ENCODE results near the gene PBX2. TPM values are rescaled to one million over a fixed set of nuclear protein-coding genes. Genes with fewer than 3 reads are reported as not detected.

PBX2 gene
- total and polyA plus RNA-seq, 12 donors = 25.6 to 55.4 (median 44.1) TPM

DNA sequence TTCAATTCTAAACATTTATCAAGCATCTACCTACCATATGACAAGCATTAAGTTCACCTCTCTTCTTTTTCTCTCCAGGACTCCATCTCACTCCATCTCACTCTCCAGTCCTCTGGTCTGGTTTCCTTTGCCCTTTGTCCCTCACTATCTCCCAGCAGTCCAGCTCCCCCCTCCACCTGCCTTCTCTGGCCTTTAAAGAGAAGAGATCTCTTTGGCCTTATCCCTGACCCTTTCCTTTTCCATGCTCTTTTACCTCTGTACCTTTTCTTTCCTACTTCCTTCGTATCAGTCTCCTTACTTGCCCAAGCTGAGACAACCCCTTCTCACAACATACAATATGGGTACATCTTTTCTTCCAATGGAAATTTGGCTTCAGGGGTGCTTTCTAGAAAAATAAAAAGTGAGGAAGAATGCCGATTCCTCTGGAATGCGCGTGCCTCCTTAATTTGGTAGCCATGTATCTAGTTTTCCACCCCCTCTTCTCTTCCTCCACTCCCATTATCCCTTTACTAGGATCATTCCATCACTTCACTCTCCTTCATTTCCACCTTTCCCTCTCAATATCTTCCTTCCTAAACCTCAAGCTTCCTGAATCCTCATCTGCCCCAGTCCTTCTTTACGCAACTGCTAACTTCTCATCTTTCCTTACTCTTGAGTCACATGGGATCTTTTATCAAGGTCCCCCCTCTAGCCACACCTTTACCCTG is 13.4 kb downstream of the PBX2 start:
- no peaks in the 10 kb centered on the region for H3K27me3 ChIP-seq
- DNase-seq = no peak
- H3K4me1 ChIP-seq = peaks cover 8 to 74% (median 46%) of the 10 kb centered on the region in 9 donors
- no peak for ATAC-seq
- H3K27ac ChIP-seq = peak overlapping the region; percentile 93 to 98 (median 94)
- intact Hi-C loops (cut with DNase I) = loop anchor here in 6 of 10 donors (1.0 to 10.0 kb wide), 5 partner anchors 22 to 1028 kb away; partner anchors contain the start of genes ATF6B (in 4 of the 6), PPT2 (in 2 of the 6), HSD17B8 (in 1 of the 6) and RING1 (in 1 of the 6)
- 17 to 31% methylated on average over 5 of the region's 5 CpGs for WGBS, 2 donors
- TF ChIP-seq, protein P1, sequence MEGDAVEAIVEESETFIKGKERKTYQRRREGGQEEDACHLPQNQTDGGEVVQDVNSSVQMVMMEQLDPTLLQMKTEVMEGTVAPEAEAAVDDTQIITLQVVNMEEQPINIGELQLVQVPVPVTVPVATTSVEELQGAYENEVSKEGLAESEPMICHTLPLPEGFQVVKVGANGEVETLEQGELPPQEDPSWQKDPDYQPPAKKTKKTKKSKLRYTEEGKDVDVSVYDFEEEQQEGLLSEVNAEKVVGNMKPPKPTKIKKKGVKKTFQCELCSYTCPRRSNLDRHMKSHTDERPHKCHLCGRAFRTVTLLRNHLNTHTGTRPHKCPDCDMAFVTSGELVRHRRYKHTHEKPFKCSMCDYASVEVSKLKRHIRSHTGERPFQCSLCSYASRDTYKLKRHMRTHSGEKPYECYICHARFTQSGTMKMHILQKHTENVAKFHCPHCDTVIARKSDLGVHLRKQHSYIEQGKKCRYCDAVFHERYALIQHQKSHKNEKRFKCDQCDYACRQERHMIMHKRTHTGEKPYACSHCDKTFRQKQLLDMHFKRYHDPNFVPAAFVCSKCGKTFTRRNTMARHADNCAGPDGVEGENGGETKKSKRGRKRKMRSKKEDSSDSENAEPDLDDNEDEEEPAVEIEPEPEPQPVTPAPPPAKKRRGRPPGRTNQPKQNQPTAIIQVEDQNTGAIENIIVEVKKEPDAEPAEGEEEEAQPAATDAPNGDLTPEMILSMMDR (IDR thresholded peaks at IDR 0.05) = no peak
- peaks cover 0 to 21% (median 5%) of the 10 kb centered on the region in 9 donors for H3K36me3 ChIP-seq
- no peaks in the 10 kb centered on the region for H3K9me3 ChIP-seq
- peak overlapping the region; percentile 23 to 93 (median 86) for H3K4me3 ChIP-seq

DNA sequence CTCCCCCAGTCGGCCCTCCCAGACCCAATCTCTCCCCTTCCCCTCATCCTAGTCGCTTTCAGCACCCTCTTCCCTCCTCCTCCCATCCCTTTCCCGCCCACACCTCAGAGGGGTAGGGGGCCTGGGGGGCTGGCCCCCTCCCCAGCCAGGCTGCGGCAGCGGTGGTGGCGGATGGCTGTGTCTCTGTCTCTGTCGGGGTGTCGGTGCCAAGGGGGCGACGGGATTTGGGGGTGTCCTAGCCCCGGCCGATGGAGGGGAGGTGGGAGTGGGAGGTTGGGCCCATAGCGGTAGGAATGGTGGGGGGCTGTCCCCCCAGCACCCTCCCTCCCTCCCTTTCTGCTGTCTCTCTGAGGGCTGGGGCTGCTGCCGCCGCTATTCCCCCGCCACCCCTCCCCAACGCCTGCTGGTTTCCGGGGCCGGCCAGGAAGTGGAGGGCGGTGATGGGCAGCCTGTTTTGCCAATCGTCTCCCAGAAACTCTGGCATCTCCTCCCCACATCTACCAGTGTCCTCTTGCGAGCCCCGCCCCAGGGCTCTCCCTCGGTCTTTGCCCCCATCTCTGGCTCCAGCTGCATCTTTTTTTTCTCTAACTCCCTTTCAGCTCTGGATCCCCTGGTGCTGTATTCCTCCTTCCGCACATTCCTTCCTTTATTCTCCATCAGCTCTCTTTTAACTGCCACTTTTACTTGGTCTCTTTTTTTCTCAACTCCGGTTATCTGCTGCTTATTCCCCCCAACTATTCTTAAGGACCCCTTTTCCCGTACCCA is 14.1 kb downstream of the PBX2 start, which contains the start of gene AGPAT1:
TSS of gene AGPAT1 (minus strand) at position 374 of the 765 bp plus-strand sequence. CDS start 4,588 bp downstream, outside the sequence.
- Histone ChIP-seq H3K36me3 (peaks cover 0 to 18% (median 5%) of the 10 kb centered on the region in 9 donors), H3K4me1 (peaks cover 8 to 66% (median 43%) of the 10 kb centered on the region in 9 donors), H3K9me3 (no peaks in the 10 kb centered on the region), H3K27me3 (no peaks in the 10 kb centered on the region), H3K4me3 (peak within 1 kb of the TSS; percentile 63 to 93 (median 86)), H3K27ac (peak within 1 kb of the TSS; percentile 93 to 98 (median 94))
- WGBS, 2 donors = 1% methylated on average over 20 to 27 of the region's 27 CpGs
- DNase-seq (peak; percentile 98 to 99), ATAC-seq (peak; percentile 71 to 80 (median 76))
- TF ChIP-seq, protein P1 (IDR thresholded peaks at IDR 0.05) = no peak
- intact Hi-C loops (cut with DNase I) = loop anchor here in 6 of 10 donors (1.0 to 10.0 kb wide), 5 partner anchors 21 to 1029 kb away; partner anchors contain the start of genes ATF6B (in 4 of the 6), PPT2 (in 2 of the 6), HSD17B8 (in 1 of the 6) and RING1 (in 1 of the 6)

DNA sequence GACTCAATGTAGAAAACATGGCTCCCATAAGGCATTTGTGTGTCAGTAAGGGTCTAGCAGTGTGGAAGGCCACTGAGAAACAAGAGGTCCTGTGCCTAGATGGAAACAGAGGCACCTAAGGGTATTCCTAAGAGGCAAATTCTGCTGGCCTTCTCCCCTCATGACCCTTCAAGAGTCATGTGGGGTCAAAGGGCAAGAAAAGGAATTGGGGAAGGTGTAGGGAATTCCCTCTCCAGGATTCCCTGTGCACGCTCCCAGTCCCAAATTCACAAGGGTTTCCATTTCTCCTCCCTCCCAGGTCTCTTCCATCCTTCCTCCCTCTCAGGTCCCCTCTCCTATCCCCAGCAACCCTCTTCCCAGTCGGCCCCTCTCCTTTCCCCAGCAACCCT is 14.7 kb downstream of the PBX2 start:
- peak overlapping the region; percentile 70 to 98 (median 94) for H3K27ac ChIP-seq
- no peak for DNase-seq
- intact Hi-C loops (cut with DNase I) = loop anchor here in 4 of 10 donors (10.0 kb wide), 2 partner anchors 51 to 1029 kb away; partner anchors contain the start of genes ATF6B (in 3 of the 4), HSD17B8 (in 1 of the 4), RING1 (in 1 of the 4) and RXRB (in 1 of the 4)
- no peak for ATAC-seq
- peaks cover 8 to 61% (median 40%) of the 10 kb centered on the region in 9 donors for H3K4me1 ChIP-seq
- H3K9me3 ChIP-seq = no peaks in the 10 kb centered on the region
- TF ChIP-seq, protein P1 (IDR thresholded peaks at IDR 0.05) = no peak
- peaks cover 0 to 19% (median 5%) of the 10 kb centered on the region in 9 donors for H3K36me3 ChIP-seq
- WGBS, 2 donors = 4 to 9% methylated on average over 2 of the region's 2 CpGs
- no peaks in the 10 kb centered on the region for H3K27me3 ChIP-seq
- H3K4me3 ChIP-seq = peak overlapping the region; percentile 63 to 93 (median 86)

DNA sequence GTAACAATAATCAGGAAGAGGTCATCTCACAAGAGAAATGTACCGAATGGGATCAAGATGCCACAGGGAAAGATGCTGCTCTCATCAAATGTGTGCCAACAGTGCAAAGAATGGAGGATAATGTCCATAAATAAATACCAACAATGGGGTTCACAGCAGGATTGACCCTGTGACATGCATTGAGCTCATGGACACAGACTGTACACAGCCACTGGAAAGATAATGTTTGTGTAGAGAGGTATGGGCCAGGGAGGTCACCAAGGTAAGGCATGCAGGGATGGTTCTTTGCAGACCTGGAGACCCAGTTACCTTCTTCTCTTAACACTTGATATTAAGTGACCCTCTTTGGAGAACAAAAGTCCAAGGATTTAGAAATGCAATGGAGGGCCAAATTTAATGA is 15.6 kb downstream of the PBX2 start:
- ATAC-seq (no peak), DNase-seq (no peak)
- intact Hi-C loops (cut with DNase I) = loop anchor here in 4 of 10 donors (10.0 kb wide), 2 partner anchors 50 to 1030 kb away; partner anchors contain the start of genes ATF6B (in 3 of the 4), HSD17B8 (in 1 of the 4), RING1 (in 1 of the 4) and RXRB (in 1 of the 4)
- H3K4me1 ChIP-seq = peaks cover 2 to 52% (median 32%) of the 10 kb centered on the region in 9 donors
- WGBS, 2 donors = 75 to 94% methylated on average over 1 of the region's 1 CpG
- no peaks in the 10 kb centered on the region for H3K27me3 ChIP-seq
- peak overlapping the region in 2 of 10 donors; percentile 67 to 90 for H3K4me3 ChIP-seq
- no peak overlapping the region for H3K27ac ChIP-seq
- H3K9me3 ChIP-seq = no peaks in the 10 kb centered on the region
- TF ChIP-seq, protein P1 (IDR thresholded peaks at IDR 0.05) = no peak
- H3K36me3 ChIP-seq = peaks cover 0 to 19% (median 5%) of the 10 kb centered on the region in 9 donors

Measured in heart right ventricle (tissue), 16 donors.